HuH-7.5 (cell line): ENCODE results near the gene EPHA4.

Experiments used
- DNase-seq: peaks from one replicate; pipeline ENCODE4 v3.0.0; 2011; ENCODE audit warnings: low spot score

EPHA4 gene

DNA sequence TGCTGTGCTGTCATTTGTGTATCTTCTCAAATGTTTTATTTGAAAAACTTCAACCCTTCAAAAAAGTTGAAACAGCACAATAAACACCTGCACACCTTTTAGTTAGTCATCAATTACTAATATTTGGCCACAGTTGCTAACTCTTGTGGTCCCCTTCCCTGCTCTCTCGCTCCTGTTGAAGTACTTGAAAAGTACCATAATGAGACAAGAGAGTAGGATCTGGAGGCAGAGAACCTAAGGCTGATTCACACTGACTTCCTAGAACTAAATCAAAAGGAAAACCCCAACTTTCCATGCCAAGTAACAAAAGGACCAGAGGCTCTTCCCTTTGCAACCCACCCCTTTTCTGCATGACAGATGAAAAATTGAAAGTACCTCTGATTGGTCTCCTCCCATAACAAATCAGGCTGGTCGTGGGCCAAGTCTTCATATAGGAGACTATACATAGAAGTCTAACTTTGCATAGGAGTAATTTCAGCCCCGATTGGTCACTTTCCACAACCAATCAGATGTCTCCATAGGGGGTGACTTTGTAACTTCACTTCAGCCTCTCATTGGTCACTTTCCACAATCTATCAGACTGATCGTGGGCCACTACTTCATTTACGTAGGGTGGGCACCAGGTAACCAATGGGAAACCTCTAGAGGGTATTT is 179.7 kb downstream of the EPHA4 start:
- no peak for DNase-seq

- DNase-seq, result no peak
These were observed 181.2 kb downstream of the EPHA4 start for GRCh38 chr2:221390878-221391277.

GRCh38 chr2:221389904-221390303 is 182.2 kb downstream of the EPHA4 start:
- DNase-seq, result no peak

DNA sequence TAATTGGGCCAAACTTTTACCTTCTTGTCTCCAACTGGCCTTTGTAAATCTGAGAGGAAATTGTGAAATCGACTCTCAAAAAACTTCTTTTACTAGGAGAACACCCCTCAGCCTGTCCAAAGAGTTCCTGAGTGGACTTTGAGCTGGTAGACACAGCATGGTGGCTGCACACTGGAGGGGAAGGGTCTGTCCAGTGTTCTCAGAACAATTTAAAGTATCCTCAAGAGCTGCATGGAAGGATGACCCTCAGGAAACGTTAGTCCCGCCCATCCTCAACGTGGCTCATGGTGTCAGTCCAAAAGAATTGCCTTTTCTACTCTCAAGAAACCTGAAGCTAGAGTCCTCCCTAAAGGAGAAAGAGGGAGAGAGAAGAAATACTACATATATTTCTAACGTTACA is 182.7 kb downstream of the EPHA4 start:
- DNase-seq, result no peak

DNA sequence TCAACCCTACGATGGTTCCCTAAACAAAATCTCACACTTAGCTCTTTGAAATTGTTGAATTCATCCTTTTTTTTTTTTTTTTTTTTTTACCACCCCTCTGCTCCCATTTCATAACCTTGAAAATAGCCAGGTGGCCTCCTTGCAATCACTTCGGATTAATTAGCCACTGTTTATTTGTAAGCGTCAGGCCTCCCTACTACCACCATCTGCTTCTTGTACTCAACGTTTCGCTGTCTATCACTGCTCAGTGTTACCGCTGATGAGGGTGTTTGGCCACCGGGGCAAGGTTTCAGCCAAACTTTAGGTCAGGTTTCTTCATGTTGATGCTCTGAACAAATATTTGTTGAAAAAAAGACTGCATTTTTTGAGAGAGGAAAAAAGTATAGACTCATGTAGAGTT is 183.2 kb downstream of the EPHA4 start:
- DNase-seq, result no peak

DNA sequence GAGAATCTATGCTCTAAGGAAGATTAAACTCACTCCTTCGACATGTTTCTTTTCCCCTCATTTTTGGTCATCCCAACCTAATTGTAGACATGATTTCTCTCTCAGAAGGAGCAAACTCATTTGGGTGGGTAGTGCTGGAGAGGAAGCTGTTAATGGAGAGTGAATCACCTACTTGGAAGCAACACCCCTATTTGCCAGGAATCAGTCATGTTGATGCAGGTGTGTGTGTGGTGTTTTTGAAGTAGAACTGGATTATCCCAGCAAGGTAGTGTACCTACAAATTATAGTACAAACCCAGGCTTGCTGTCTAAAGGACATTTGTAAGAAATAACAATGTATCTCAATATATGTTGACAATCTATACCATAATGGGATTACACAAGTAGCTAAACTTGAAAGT is 186.4 kb downstream of the EPHA4 start:
- no peak for DNase-seq

DNA sequence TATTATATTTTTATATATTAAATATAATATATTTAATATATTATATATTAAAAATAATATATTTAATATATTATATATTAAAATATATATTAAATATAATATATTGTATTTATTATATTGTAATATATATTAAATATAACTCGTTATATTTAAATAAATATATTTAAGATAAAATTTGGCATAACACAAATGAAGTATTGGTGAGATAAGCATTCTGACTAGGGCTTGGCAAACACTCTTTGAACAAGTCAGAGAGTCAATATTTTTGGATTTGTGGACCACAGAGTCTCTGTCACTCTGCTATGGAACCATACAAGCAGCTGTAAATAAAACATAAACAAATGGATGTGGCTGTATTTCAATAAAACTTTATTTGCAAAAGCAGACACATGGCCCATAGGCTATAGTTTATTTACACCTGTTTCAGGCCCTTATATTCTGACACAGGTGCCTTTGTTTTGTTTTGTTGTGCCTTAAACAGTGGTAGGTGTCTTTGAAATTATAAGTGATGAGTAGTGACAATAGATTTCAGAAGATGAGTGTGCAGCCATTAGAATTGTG is 190.1 kb downstream of the EPHA4 start:
- DNase-seq, result no peak

- DNase-seq, result no peak
These were observed 191.4 kb downstream of the EPHA4 start for GRCh38 chr2:221380686-221381085.

- DNase-seq, result no peak
These were observed 192.0 kb downstream of the EPHA4 start for GRCh38 chr2:221380062-221380461.

DNA sequence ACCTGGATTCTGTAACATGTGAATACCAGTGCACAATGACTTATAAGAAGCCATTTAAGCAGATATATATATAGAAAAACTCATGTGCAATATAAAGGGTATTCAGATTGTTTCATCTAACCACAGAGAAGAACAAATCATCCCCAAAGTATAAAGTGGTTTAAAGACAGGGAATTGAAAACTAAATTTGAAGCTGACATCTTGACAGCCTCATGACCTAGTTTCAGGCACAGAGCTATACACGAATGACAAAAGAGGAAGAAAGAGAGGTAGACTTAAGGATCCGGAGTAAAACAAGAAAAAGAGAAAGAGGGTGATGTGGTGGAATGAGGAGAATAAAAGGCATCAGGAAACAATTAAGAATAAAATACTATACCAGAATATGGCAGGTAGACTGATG is 194.5 kb downstream of the EPHA4 start:
- DNase-seq, result no peak

- DNase-seq, result no peak
These were observed 195.0 kb downstream of the EPHA4 start for GRCh38 chr2:221377066-221377465.

- DNase-seq, result no peak
These were observed 197.9 kb downstream of the EPHA4 start for GRCh38 chr2:221374234-221374633.

DNA sequence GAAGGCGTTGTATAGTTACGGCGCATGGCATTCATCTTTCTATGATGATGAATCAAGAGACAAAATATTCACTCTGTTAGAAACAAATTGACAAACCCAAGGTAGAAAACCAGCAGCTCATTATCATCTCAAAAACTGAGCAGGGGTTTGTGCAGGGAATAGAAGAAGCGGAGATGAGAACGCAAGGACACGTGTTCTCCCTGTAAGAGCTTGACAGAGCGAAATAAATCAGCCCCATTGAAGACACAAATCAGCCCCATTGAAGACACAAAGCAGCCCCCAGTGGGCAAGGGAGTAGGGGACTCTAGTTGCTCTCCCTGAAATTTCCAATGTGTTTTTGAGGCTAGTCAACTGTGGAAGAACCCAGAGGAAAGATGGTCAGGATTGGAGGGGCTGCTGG is 199.2 kb downstream of the EPHA4 start:
- no peak for DNase-seq

DNA sequence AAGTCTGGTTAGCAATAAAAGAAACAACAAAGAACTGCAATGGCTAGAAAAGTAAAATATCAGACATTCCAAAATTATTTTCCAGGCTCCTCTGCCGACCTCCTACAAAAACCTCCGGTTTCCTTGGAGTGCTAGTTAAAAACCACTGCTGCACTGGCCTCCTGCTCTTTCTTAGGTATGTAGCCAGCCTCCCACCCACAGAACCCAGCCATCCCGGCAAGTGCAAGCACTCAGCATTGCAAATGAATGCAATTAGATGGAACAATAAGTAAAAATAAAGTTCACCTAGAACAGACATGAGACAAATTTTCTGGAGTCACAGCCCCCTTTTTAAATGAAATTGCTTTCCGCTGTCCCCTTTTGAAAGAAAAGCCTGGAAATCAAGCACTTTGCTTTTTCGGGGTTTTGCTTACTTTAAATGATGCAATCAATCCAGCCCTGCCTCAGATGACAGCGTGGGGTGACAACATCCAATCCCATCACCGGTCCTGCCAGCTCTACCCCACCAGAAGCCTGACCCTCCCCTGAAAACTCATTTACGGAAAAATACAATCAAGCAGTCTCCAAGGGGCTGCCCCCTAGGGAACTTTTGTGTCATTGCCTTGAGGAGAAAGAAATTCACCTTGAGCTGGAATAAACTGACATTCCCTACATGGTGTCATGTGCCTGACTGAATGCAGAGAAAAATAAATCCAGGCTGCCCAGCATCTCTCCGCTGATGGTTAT is 199.8 kb downstream of the EPHA4 start:
- no peak for DNase-seq

GRCh38 chr2:221371347-221371746 is 200.8 kb downstream of the EPHA4 start:
- DNase-seq, result no peak

- no peak for DNase-seq
These were observed 201.3 kb downstream of the EPHA4 start for GRCh38 chr2:221370857-221371211.

- DNase-seq, result no peak
These were observed 201.8 kb downstream of the EPHA4 start for GRCh38 chr2:221370076-221370856.
